ENCODE measurements around the gene RAB4A. TPM values are rescaled to one million over a fixed set of nuclear protein-coding genes. Genes with fewer than 3 reads are reported as not detected.

RAB4A gene
- total and polyA plus RNA-seq, 2 of the 4 experiments (the other 2 are of a cell fraction), result 25.6 to 26.2 TPM

DNA sequence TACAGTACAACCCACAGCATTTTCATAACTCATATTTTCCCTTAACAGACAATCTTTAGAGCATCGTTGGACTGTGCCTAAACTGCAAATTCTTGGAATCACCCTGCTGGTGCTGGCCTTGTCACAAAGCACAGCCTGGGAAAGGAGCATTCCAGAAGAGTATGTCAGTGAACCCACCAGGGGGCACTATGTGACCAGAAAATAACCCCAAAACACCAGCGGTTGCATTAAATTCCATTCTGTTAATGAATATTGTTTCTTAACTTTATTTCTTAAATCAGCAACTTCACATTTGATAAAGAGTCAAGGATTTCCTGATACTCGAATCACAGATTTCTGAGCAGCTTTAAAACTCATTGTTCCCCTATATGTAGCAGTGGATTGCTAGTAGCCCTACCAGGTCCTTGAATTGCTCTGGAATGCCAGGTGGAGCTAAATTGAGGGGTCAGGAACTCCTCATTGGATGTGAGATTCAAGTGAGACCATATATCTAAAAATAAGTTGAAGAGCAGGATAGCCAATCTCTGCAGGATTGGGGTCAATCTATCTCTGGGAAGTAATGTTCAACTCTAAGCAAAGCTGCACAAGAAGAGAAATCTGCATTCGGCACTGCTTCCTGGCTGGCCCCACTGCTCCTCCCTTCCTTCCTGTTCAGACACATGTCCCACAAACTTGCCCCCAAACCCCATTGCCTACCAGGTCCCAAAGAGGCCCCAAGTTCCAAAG is 12.7 kb upstream of the RAB4A start:
- Histone ChIP-seq H3K27me3 (ENCODE audit: control insufficient read depth, insufficient read depth, low read length) (peaks cover 5% of the 10 kb centered on the region; the same call in 1 of the 2 replicates), H3K4ac (ENCODE audit: low read depth, low read length) (no peak overlapping the region), H3K27ac (ENCODE audit: insufficient read depth, low read length) (no peak overlapping the region), H2BK20ac (ENCODE audit: low read depth, low read length) (no peak overlapping the region), H3K4me2 (ENCODE audit: low read depth, low read length) (no peak overlapping the region), H2AK5ac (ENCODE audit: low read depth, low read length) (no peak overlapping the region), H4K20me1 (ENCODE audit: insufficient read depth, low read length) (no peaks in the 10 kb centered on the region), H3K14ac (replicated peaks; ENCODE audit: low read depth, low read length) (no peak overlapping the region), H2BK15ac (ENCODE audit: low read depth, low read length) (no peak overlapping the region), H3K79me1 (ENCODE audit: low read depth in 1 of 2, low read length in 2 of 2) (no peaks in the 10 kb centered on the region), H3K4me1 (ENCODE audit: control insufficient read depth, insufficient read depth, low read length) (no peaks in the 10 kb centered on the region), H2AK9ac (replicated peaks; ENCODE audit: low read depth, low read length, poor library complexity) (no peak overlapping the region), H3K4me3 (ENCODE audit: insufficient read depth, low read depth, low read length) (no peak overlapping the region), H3K36me3 (ENCODE audit: control insufficient read depth, insufficient read depth, low read length) (no peaks in the 10 kb centered on the region), H2AFZ (replicated peaks; ENCODE audit: low read length, poor library complexity) (no peak overlapping the region), H4K91ac (ENCODE audit: insufficient read depth, low read depth, low read length) (no peak overlapping the region), H3K23ac (ENCODE audit: low read depth, low read length) (no peak overlapping the region), H2BK120ac (ENCODE audit: low read depth, low read length) (no peak overlapping the region), H3K18ac (ENCODE audit: low read depth, low read length) (no peak overlapping the region), H4K5ac (ENCODE audit: low read depth, low read length) (no peak overlapping the region), H3K9me3 (ENCODE audit: control insufficient read depth, insufficient read depth, low read length) (no peaks in the 10 kb centered on the region), H3K9me1 (ENCODE audit: insufficient read depth, low read length) (no peaks in the 10 kb centered on the region; the same call in 1 of the 2 replicates), H2BK5ac (ENCODE audit: low read depth, low read length, poor library complexity, severe bottlenecking) (no peak overlapping the region), H4K8ac (ENCODE audit: low read depth in 2 of 2, low read length in 2 of 2) (no peak overlapping the region), H3K9ac (ENCODE audit: low read depth, low read length) (no peak overlapping the region), H3K56ac (ENCODE audit: extremely low read depth, insufficient read depth, low read length) (no peak overlapping the region)
- ChIA-PET POLR2A (ENCODE audit: unreplicated experiment) (no interaction called here), CTCF (interaction anchor here (0.5 to 1.7 kb wide), 11 partner anchors 15 to 1052 kb away, joined by 3 to 11 read pairs (median 3); no protein-coding TSS in a partner anchor)
- ATAC-seq (ENCODE audit: low read depth) (peak; percentile 90), DNase-seq (peak; percentile 72)
- no TSS peak for BruUV-seq (replicated peaks)
- intact Hi-C loops (cut with micrococcal nuclease) (loop anchor here (1.0 to 10.0 kb wide), 6 partner anchors 84 to 1057 kb away; partner anchors contain the start of genes CCSAP and RHOU), in situ Hi-C loops (cut with MboI; ENCODE audit: low sequenced_read_pairs) (loop anchor here (5.0 to 25.0 kb wide), 2 partner anchors 224 to 1054 kb away; no protein-coding TSS in a partner anchor), dilution Hi-C loops (cut with HindIII; ENCODE audit: low sequenced_read_pairs, unreplicated experiment) (loop anchor here (25.0 kb wide), 1 partner anchor 229 kb away; no protein-coding TSS in a partner anchor)
- WGBS, 2 experiments (ENCODE audit: extremely low coverage in 2 of 2, insufficient read length in 1 of 2), result no CpG with 5 or more reads among the region's 4 CpGs
- TF ChIP-seq MXI1 (IDR thresholded peaks at IDR 0.05; ENCODE audit: borderline replicate concordance, low read depth, low read length) (no peak), SMC3 (IDR thresholded peaks at IDR 0.05; ENCODE audit: low read depth, low read length) (peak; percentile 96), FOS (IDR thresholded peaks at IDR 0.05; ENCODE audit: low read depth, low read length) (no peak), NFE2L2 (IDR thresholded peaks at IDR 0.05; ENCODE audit: low read depth, low read length) (no peak), RCOR1 (IDR thresholded peaks at IDR 0.05; ENCODE audit: insufficient replicate concordance, low read length) (no peak), POLR2A (IDR thresholded peaks at IDR 0.05; ENCODE audit: low read depth, low read length) (no peak), CHD1 (IDR thresholded peaks at IDR 0.05; ENCODE audit: low read depth, low read length) (no peak), RAD21 (IDR thresholded peaks at IDR 0.05; ENCODE audit: low read length) (peak; percentile 91), CEBPB (IDR thresholded peaks at IDR 0.05; ENCODE audit: low read depth, low read length) (no peak)
- TF ChIP-seq, protein P1, sequence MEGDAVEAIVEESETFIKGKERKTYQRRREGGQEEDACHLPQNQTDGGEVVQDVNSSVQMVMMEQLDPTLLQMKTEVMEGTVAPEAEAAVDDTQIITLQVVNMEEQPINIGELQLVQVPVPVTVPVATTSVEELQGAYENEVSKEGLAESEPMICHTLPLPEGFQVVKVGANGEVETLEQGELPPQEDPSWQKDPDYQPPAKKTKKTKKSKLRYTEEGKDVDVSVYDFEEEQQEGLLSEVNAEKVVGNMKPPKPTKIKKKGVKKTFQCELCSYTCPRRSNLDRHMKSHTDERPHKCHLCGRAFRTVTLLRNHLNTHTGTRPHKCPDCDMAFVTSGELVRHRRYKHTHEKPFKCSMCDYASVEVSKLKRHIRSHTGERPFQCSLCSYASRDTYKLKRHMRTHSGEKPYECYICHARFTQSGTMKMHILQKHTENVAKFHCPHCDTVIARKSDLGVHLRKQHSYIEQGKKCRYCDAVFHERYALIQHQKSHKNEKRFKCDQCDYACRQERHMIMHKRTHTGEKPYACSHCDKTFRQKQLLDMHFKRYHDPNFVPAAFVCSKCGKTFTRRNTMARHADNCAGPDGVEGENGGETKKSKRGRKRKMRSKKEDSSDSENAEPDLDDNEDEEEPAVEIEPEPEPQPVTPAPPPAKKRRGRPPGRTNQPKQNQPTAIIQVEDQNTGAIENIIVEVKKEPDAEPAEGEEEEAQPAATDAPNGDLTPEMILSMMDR (conservative IDR thresholded peaks at IDR 0.05; ENCODE audit: low read depth, low read length), result peak; percentile 92
- TF ChIP-seq, protein P2, sequence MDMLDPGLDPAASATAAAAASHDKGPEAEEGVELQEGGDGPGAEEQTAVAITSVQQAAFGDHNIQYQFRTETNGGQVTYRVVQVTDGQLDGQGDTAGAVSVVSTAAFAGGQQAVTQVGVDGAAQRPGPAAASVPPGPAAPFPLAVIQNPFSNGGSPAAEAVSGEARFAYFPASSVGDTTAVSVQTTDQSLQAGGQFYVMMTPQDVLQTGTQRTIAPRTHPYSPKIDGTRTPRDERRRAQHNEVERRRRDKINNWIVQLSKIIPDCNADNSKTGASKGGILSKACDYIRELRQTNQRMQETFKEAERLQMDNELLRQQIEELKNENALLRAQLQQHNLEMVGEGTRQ (IDR thresholded peaks at IDR 0.05; ENCODE audit: low read depth, low read length), result no peak

Measured in IMR-90 (cell line).